ENCODE data around the gene NABP1. TPM values are rescaled to one million over a fixed set of nuclear protein-coding genes. Genes with fewer than 3 reads are reported as not detected.

Gene NABP1
- total RNA-seq, 1 donor from 2014 or later, result 86.0 TPM

DNA sequence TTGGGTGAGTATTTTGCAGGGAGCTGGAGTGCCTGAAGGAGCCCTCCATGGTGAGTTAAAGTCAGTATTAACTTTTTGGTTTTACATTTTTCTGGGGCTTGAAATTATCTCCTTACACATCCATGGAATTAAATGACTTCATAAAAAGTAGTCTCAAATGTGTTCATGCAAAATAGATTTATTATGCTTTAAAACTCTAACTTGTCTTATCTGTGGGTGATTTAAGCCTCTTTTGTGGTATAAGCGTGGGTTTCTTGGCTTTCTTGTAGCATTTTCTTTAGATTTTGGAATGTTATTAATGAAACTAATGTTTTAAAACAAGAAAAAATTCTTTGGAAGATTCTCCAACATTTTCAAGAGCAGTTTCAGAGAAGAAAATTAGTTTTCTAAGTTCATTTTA lies 27.8 kb downstream of the NABP1 start:
- H3K9me3 Mint-ChIP-seq, result no peaks in the 10 kb centered on the region
- no peak overlapping the region for H3K4me3 Mint-ChIP-seq
- no peaks in the 10 kb centered on the region for H3K4me1 Mint-ChIP-seq
- intact Hi-C loops (cut with micrococcal nuclease), result no loop called here
- TF ChIP-seq CTCF (IDR thresholded peaks at IDR 0.05), result no peak
- H3K36me3 Mint-ChIP-seq (ENCODE audit: low read depth), result peaks cover 8% of the 10 kb centered on the region
- H3K27me3 Mint-ChIP-seq, result no peaks in the 10 kb centered on the region
- H3K27ac Mint-ChIP-seq, result no peak overlapping the region
- ATAC-seq (ENCODE audit: low read depth) (no peak), DNase-seq (no peak)
- CTCF ChIA-PET, result no interaction called here
- POLR2A ChIA-PET, result no interaction called here

GRCh38 chr2:191706791-191707190 lies 28.9 kb downstream of the NABP1 start:
- Mint-ChIP-seq H3K36me3 (ENCODE audit: low read depth) (peaks cover 8% of the 10 kb centered on the region), H3K4me3 (no peak overlapping the region), H3K4me1 (no peaks in the 10 kb centered on the region), H3K9me3 (no peaks in the 10 kb centered on the region), H3K27ac (no peak overlapping the region), H3K27me3 (no peaks in the 10 kb centered on the region)
- no peak for DNase-seq
- POLR2A ChIA-PET, result no interaction called here
- intact Hi-C loops (cut with micrococcal nuclease), result no loop called here
- no peak for TF ChIP-seq CTCF (IDR thresholded peaks at IDR 0.05)
- CTCF ChIA-PET, result interaction anchor here (1.0 kb wide), 1 partner anchor 15 kb away, joined by 6 read pairs; no protein-coding TSS in a partner anchor
- no peak for ATAC-seq (ENCODE audit: low read depth)

DNA sequence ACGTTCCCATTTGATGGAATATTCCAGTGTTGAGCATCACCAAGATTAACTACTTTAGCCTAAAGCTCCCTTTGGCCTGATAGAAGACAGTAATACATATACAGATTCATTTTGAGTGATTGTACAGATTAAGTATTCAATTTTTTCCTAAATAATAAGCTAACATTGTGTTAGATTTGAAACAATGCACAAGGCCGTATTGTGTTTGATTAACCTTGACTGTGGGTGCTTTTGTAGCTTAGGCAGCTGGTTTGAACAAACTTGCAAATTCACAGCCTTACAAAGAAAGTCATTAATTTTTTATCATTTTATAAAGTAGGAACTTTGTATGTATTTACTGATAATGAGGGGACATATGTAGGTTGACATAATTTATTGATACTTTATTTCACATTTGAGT lies 29.6 kb downstream of the NABP1 start:
- Mint-ChIP-seq H3K9me3 (no peaks in the 10 kb centered on the region), H3K4me1 (no peaks in the 10 kb centered on the region), H3K27me3 (no peaks in the 10 kb centered on the region), H3K27ac (no peak overlapping the region), H3K36me3 (ENCODE audit: low read depth) (peaks cover 5% of the 10 kb centered on the region), H3K4me3 (no peak overlapping the region)
- intact Hi-C loops (cut with micrococcal nuclease), result no loop called here
- ChIA-PET CTCF (interaction anchor here (1.0 to 1.5 kb wide), 3 partner anchors 16 to 454 kb away, joined by 3 to 6 read pairs (median 5); no protein-coding TSS in a partner anchor), POLR2A (no interaction called here)
- ATAC-seq (ENCODE audit: low read depth), result no peak
- no peak for DNase-seq
- TF ChIP-seq CTCF (IDR thresholded peaks at IDR 0.05), result no peak

- ATAC-seq (ENCODE audit: low read depth), result no peak
- no peak for TF ChIP-seq CTCF (IDR thresholded peaks at IDR 0.05)
- Mint-ChIP-seq H3K4me1 (no peaks in the 10 kb centered on the region), H3K27ac (no peak overlapping the region), H3K27me3 (no peaks in the 10 kb centered on the region), H3K4me3 (no peak overlapping the region), H3K9me3 (no peaks in the 10 kb centered on the region), H3K36me3 (ENCODE audit: low read depth) (no peaks in the 10 kb centered on the region)
- POLR2A ChIA-PET, result no interaction called here
- intact Hi-C loops (cut with micrococcal nuclease), result no loop called here
- CTCF ChIA-PET, result no interaction called here
- no peak for DNase-seq
These were observed 32.5 kb downstream of the NABP1 start for GRCh38 chr2:191710411-191710900.

DNA sequence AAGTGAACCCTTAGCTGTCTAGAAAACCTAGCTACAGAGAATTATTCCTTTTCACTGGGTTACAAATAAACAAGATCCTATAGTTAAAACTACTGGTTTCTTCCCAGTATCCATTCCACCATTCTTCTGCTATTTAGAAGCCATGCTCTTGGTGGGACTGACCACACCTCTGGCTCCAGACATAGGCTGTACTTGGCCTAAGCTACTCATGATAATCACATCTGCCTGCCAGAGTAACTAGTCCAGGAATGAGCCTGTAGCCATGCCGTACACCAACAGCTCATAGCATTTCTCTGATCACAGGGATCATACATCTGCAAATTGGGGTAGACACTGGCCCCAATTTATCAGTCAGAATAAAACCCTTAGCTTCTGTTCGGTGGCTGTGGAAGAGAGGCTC lies 33.7 kb downstream of the NABP1 start:
- ATAC-seq (ENCODE audit: low read depth) (no peak), DNase-seq (no peak)
- TF ChIP-seq CTCF (IDR thresholded peaks at IDR 0.05), result no peak
- CTCF ChIA-PET, result no interaction called here
- no peaks in the 10 kb centered on the region for H3K9me3 Mint-ChIP-seq
- no peaks in the 10 kb centered on the region for H3K4me1 Mint-ChIP-seq
- POLR2A ChIA-PET, result interaction anchor here (1.3 kb wide), 1 partner anchor 16 kb away, joined by 3 read pairs; no protein-coding TSS in a partner anchor
- intact Hi-C loops (cut with micrococcal nuclease), result no loop called here
- no peak overlapping the region for H3K4me3 Mint-ChIP-seq
- no peaks in the 10 kb centered on the region for H3K27me3 Mint-ChIP-seq
- no peaks in the 10 kb centered on the region for H3K36me3 Mint-ChIP-seq (ENCODE audit: low read depth)
- H3K27ac Mint-ChIP-seq, result no peak overlapping the region

Data from activated B cell treated with CpG ODN at 0.5 μM for 24 hours (primary cell).